Caco-2 (cell line): Measurements from ENCODE around the gene CDKAL1. TPM values are rescaled to one million over a fixed set of nuclear protein-coding genes. Genes with fewer than 3 reads are reported as not detected.
A peak's percentile ranks its signal among the peaks of the same experiment; 100 is the strongest.

Source experiments
- BruUV-seq: library from RNA; stranded (reverse); fragments of 400-500 nt; replicated peaks from 2 replicates; lab custom pipeline; 2021; lab: Mats Ljungman, UMichigan
- CTCF ChIA-PET: fragments of 300-600 bp; sonication (Branson Sonifier 250); formaldehyde crosslinking; loops from one replicate; lab custom pipeline; 2022; ENCODE audit warnings: antibody characterized with exemption; lab: Charles Lee
- POLR2A ChIA-PET: fragments of 300-600 bp; sonication (Branson Sonifier 250); formaldehyde crosslinking; loops from one replicate; lab custom pipeline; 2022; ENCODE audit warnings: antibody characterized with exemption; lab: Charles Lee
- DNase-seq, 2 experiments: peaks; one replicate each; pipeline versions ENCODE4 v3.0.0 to v3.0.0-alpha.2; 2020 to 2022
- H3K27me3 ChIP-seq: replicated peaks from 2 replicates; pipeline ENCODE4 v1.6.0; 2011; ENCODE audit warnings: low read length; ENCODE audit not compliant: control insufficient read depth, insufficient read depth
- H3K36me3 ChIP-seq: 2 replicates; pipeline ENCODE4 v1.5.1; 2011; ENCODE audit warnings: low read length; ENCODE audit not compliant: control insufficient read depth, insufficient read depth
- H3K4me1 ChIP-seq: fragments of 250-450 bp; sonication (Bioruptor Pico); 2 replicates; pipeline ENCODE4 v1.5.1; 2020; ENCODE audit warnings: mild to moderate bottlenecking
- H3K4me3 ChIP-seq: 2 replicates; pipeline ENCODE4 v1.5.1; 2011; ENCODE audit warnings: low read depth, mild to moderate bottlenecking, control low read depth, low read length
- H3K9me3 ChIP-seq: fragments of 250-450 bp; sonication (Bioruptor Pico); 2 replicates; pipeline ENCODE4 v1.5.1; 2020; ENCODE audit warnings: mild to moderate bottlenecking, moderate library complexity
- H3K27ac Mint-ChIP-seq: one replicate; pipeline ENCODE4 v1.8.0; 2022; ENCODE audit warnings: mixed read lengths; ENCODE audit not compliant: unreplicated experiment
- H3K27me3 Mint-ChIP-seq: one replicate; pipeline ENCODE4 v1.8.0; 2022; ENCODE audit warnings: mixed read lengths; ENCODE audit not compliant: insufficient read depth, unreplicated experiment
- H3K36me3 Mint-ChIP-seq: one replicate; pipeline ENCODE4 v1.8.0; 2022; ENCODE audit warnings: mild to moderate bottlenecking, mixed read lengths; ENCODE audit not compliant: insufficient read depth, unreplicated experiment
- H3K4me1 Mint-ChIP-seq: one replicate; pipeline ENCODE4 v1.8.0; 2022; ENCODE audit warnings: low read depth, mixed read lengths; ENCODE audit not compliant: unreplicated experiment
- H3K4me3 Mint-ChIP-seq: one replicate; pipeline ENCODE4 v1.8.0; 2022; ENCODE audit warnings: mild to moderate bottlenecking, moderate library complexity, mixed read lengths; ENCODE audit not compliant: unreplicated experiment
- H3K9me3 Mint-ChIP-seq: one replicate; pipeline ENCODE4 v1.8.0; 2022; ENCODE audit warnings: mixed read lengths; ENCODE audit not compliant: unreplicated experiment
- intact Hi-C: fragments of 100-400 bp; cut with micrococcal nuclease; formaldehyde crosslinking; loops from one replicate; pipeline ENCODE4 v1.10.0; 2022; ENCODE audit not compliant: unreplicated experiment
- total RNA-seq: library from RNA; stranded (reverse); gene quantifications from 2 replicates; pipeline ENCODE4 v1.2.3, GENCODE V29; 2022
- TF ChIP-seq, protein P1 (sequence below), 2 experiments: fragments of 200-600 bp in 1 of 2; IDR thresholded peaks; 1 replicate in 1 of 2; 2 replicates in 1 of 2; pipeline versions ENCODE4 v1.5.1 to v1.8.0; 2011 to 2022; ENCODE audit warnings: antibody characterized with exemption in 1 of 2, control low read depth in 1 of 2, inconsistent platforms in 1 of 2, low read depth in 1 of 2, low read length in 1 of 2, mild to moderate bottlenecking in 1 of 2, moderate library complexity in 1 of 2; ENCODE audit not compliant: insufficient read depth in 1 of 2, severe bottlenecking in 1 of 2, unreplicated experiment in 1 of 2

The CDKAL1 gene
- total RNA-seq, 1 experiment from 2014 or later, result 18.7 TPM

DNA sequence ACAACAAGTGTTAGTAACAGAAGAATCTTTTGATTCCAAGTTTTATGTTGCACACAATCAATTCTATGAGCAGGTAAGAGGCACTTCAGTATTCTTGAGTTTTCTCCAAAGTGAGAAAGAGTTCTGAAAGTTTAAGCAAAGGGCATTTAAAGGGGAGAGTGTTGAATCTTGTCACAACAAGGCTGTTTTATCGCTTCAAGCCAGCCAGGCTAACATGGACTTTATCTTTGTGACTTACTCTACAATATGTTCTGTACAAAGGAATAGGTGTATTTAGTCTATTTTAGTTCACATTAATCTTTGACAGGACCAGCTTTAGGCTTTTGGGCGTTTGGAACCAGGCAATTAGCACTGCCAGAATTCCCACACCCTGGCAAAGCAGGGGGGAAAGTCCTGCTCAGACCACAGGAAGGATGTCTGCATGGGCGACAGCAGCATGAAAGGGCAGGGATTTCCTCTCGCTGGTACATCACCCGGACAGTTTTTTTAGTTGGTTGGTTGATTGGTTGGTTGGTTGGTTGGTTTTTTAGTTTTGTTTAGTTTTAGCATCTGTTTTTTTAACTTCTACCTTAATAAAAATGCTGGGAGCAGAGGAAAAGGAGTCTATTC lies 663.9 kb downstream of the CDKAL1 start:
- no peaks in the 10 kb centered on the region for H3K4me1 ChIP-seq
- no peak for DNase-seq
- Mint-ChIP-seq H3K27ac (no peak overlapping the region), H3K27me3 (no peaks in the 10 kb centered on the region), H3K4me1 (no peaks in the 10 kb centered on the region), H3K36me3 (no peaks in the 10 kb centered on the region), H3K4me3 (no peak overlapping the region), H3K9me3 (peaks cover 11% of the 10 kb centered on the region)
- TF ChIP-seq, protein P1, sequence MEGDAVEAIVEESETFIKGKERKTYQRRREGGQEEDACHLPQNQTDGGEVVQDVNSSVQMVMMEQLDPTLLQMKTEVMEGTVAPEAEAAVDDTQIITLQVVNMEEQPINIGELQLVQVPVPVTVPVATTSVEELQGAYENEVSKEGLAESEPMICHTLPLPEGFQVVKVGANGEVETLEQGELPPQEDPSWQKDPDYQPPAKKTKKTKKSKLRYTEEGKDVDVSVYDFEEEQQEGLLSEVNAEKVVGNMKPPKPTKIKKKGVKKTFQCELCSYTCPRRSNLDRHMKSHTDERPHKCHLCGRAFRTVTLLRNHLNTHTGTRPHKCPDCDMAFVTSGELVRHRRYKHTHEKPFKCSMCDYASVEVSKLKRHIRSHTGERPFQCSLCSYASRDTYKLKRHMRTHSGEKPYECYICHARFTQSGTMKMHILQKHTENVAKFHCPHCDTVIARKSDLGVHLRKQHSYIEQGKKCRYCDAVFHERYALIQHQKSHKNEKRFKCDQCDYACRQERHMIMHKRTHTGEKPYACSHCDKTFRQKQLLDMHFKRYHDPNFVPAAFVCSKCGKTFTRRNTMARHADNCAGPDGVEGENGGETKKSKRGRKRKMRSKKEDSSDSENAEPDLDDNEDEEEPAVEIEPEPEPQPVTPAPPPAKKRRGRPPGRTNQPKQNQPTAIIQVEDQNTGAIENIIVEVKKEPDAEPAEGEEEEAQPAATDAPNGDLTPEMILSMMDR (IDR thresholded peaks at IDR 0.05; ENCODE audit: insufficient read depth in 1 of 2, low read depth in 1 of 2, low read length in 1 of 2, severe bottlenecking in 1 of 2, unreplicated experiment in 1 of 2), result no peak
- intact Hi-C loops, result no loop called here
- H3K27me3 ChIP-seq, result no peaks in the 10 kb centered on the region
- ChIA-PET POLR2A (no interaction called here), CTCF (no interaction called here)
- no peaks in the 10 kb centered on the region for H3K9me3 ChIP-seq
- no peaks in the 10 kb centered on the region; the same call in 1 of the 2 replicates for H3K36me3 ChIP-seq
- BruUV-seq, result no TSS peak
- H3K4me3 ChIP-seq, result no peak overlapping the region

DNA sequence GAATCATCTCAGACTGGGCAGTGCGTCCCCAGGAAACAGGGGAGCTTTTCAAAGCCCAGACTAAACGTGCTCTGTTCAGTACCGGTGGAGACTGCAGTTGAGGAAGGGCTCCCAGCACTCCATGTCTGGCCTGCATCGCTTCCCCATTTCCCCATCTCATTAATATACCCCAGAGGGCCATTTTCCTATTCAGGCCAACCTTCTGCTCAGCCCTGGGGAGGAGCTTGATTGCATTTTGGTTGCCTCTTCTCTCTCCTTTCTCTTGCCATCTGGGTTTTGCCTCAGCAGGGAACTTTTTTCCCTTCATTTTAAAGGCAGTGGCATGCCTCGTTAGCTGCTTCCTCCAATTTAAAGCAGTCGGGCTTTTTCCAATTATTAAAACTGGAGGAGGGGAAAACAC lies 665.0 kb downstream of the CDKAL1 start:
- no peaks in the 10 kb centered on the region for H3K9me3 Mint-ChIP-seq
- no peaks in the 10 kb centered on the region for H3K4me1 Mint-ChIP-seq
- BruUV-seq, result no TSS peak
- no peaks in the 10 kb centered on the region for H3K27me3 Mint-ChIP-seq
- H3K36me3 ChIP-seq, result no peaks in the 10 kb centered on the region
- no peaks in the 10 kb centered on the region for H3K4me1 ChIP-seq
- intact Hi-C loops, result no loop called here
- peak overlapping the region; percentile 57 for H3K27ac Mint-ChIP-seq
- TF ChIP-seq, protein P1 (IDR thresholded peaks at IDR 0.05; ENCODE audit: insufficient read depth in 1 of 2, low read depth in 1 of 2, low read length in 1 of 2, severe bottlenecking in 1 of 2, unreplicated experiment in 1 of 2), result no peak
- ChIA-PET CTCF (no interaction called here), POLR2A (interaction anchor here (0.6 kb wide), 1 partner anchor 388 kb away, joined by 3 read pairs; no protein-coding TSS in a partner anchor)
- DNase-seq, result no peak
- no peak overlapping the region for H3K4me3 ChIP-seq
- no peak overlapping the region for H3K4me3 Mint-ChIP-seq
- H3K36me3 Mint-ChIP-seq, result no peaks in the 10 kb centered on the region
- no peaks in the 10 kb centered on the region for H3K9me3 ChIP-seq
- H3K27me3 ChIP-seq, result no peaks in the 10 kb centered on the region

DNA sequence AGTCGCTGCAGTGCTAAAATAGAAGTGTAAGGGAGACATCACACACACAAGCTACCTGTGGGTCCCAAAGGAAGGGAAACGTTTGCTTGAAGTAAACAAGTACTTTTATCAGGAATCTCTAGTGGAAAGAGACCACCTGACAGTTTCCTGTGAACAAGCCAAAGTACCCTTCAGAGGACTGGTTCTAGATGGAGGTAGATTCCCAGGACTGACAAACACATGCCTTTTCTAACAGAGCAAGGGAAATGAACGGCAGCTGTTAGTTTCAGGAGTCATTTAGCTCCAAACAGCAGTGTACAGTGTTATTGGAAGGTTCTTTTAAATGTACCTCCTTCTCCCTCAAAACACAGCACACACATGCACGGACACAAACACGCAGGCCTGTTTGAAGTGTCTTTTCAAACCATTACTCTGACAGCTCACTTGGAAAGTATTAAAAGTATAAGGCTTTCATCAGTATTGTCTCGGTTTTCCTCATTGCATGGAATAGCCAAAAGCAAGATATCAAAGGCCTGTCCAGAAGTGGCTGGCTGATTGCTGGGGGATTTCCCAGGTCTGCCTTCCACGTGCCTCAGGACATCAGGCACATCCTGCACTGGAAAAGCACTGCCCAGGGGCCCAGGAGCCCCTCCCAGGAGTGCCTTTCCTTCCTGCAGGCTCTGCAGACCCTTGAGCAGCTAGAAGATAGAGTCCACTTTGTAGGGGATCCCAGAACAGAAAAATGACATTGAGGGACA lies 666.0 kb downstream of the CDKAL1 start:
- Histone ChIP-seq H3K36me3 (no peaks in the 10 kb centered on the region), H3K9me3 (no peaks in the 10 kb centered on the region), H3K4me1 (no peaks in the 10 kb centered on the region), H3K4me3 (no peak overlapping the region), H3K27me3 (no peaks in the 10 kb centered on the region)
- intact Hi-C loops, result no loop called here
- Mint-ChIP-seq H3K4me3 (no peak overlapping the region), H3K36me3 (no peaks in the 10 kb centered on the region), H3K27ac (no peak overlapping the region), H3K9me3 (no peaks in the 10 kb centered on the region), H3K27me3 (no peaks in the 10 kb centered on the region), H3K4me1 (no peaks in the 10 kb centered on the region)
- no peak for DNase-seq
- ChIA-PET CTCF (no interaction called here), POLR2A (no interaction called here)
- BruUV-seq, result no TSS peak
- TF ChIP-seq, protein P1 (IDR thresholded peaks at IDR 0.05; ENCODE audit: insufficient read depth in 1 of 2, low read depth in 1 of 2, low read length in 1 of 2, severe bottlenecking in 1 of 2, unreplicated experiment in 1 of 2), result no peak
